ENCODE data around the gene FSTL4. TPM values are rescaled to one million over a fixed set of nuclear protein-coding genes. Genes with fewer than 3 reads are reported as not detected.

The FSTL4 gene
- total RNA-seq, 1 donor from 2014 or later: 14.3 TPM

- Mint-ChIP-seq H3K27me3 (ENCODE audit: low read depth) (peaks cover 44% of the 10 kb centered on the region), H3K4me3 (no peak overlapping the region), H3K27ac (no peak overlapping the region), H3K4me1 (no peaks in the 10 kb centered on the region), H3K9me3 (no peaks in the 10 kb centered on the region), H3K36me3 (no peaks in the 10 kb centered on the region)
- DNase-seq (ENCODE audit: low spot score in 2 of 2, unreplicated experiment in 2 of 2): no peak
- no peak for TF ChIP-seq CTCF (IDR thresholded peaks at IDR 0.05; ENCODE audit: unreplicated experiment)
These were observed 452.8 kb downstream of the FSTL4 start for GRCh38 chr5:133159543-133159942.

- no peak overlapping the region for H3K4me3 Mint-ChIP-seq
- H3K27me3 Mint-ChIP-seq (ENCODE audit: low read depth): peaks cover 24% of the 10 kb centered on the region
- H3K27ac Mint-ChIP-seq: no peak overlapping the region
- H3K36me3 Mint-ChIP-seq: no peaks in the 10 kb centered on the region
- H3K4me1 Mint-ChIP-seq: no peaks in the 10 kb centered on the region
- H3K9me3 Mint-ChIP-seq: no peaks in the 10 kb centered on the region
- no peak for TF ChIP-seq CTCF (IDR thresholded peaks at IDR 0.05; ENCODE audit: unreplicated experiment)
- DNase-seq (ENCODE audit: low spot score in 2 of 2, unreplicated experiment in 2 of 2): no peak
These were observed 456.9 kb downstream of the FSTL4 start for GRCh38 chr5:133155326-133155969.

- TF ChIP-seq CTCF (IDR thresholded peaks at IDR 0.05; ENCODE audit: unreplicated experiment): no peak
- Mint-ChIP-seq H3K4me3 (no peak overlapping the region), H3K9me3 (no peaks in the 10 kb centered on the region), H3K27me3 (ENCODE audit: low read depth) (peaks cover 17% of the 10 kb centered on the region), H3K36me3 (no peaks in the 10 kb centered on the region), H3K27ac (no peak overlapping the region), H3K4me1 (no peaks in the 10 kb centered on the region)
- no peak for DNase-seq (ENCODE audit: low spot score in 2 of 2, unreplicated experiment in 2 of 2)
These were observed 457.9 kb downstream of the FSTL4 start for GRCh38 chr5:133154274-133155075.

GRCh38 chr5:133150909-133151544 is 461.3 kb downstream of the FSTL4 start:
- H3K36me3 Mint-ChIP-seq: no peaks in the 10 kb centered on the region
- TF ChIP-seq CTCF (IDR thresholded peaks at IDR 0.05; ENCODE audit: unreplicated experiment): no peak
- no peak overlapping the region for H3K4me3 Mint-ChIP-seq
- no peaks in the 10 kb centered on the region for H3K9me3 Mint-ChIP-seq
- H3K27me3 Mint-ChIP-seq (ENCODE audit: low read depth): peaks cover 15% of the 10 kb centered on the region
- no peak overlapping the region for H3K27ac Mint-ChIP-seq
- DNase-seq (ENCODE audit: low spot score in 2 of 2, unreplicated experiment in 2 of 2): no peak
- H3K4me1 Mint-ChIP-seq: peaks cover 3% of the 10 kb centered on the region

DNA sequence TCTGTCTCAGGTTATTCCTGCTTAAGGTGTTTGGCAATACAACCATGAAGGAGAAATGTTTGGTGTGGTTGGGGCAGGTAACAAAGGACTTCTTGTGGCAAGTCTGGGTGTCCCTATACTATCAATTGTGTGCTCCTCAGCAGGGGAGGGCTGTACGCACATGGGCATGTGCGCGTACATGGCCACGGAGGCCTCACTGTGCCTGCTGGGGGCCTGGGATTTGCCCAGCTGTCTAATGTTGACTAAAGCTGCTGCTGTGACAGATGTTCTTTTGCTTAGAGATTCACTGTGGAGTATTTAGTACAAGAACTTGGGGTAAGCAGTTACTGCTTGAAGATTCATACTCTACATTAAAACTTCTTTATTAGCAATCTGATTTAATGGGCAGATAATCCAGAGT is 463.0 kb downstream of the FSTL4 start:
- no peak for TF ChIP-seq CTCF (IDR thresholded peaks at IDR 0.05; ENCODE audit: unreplicated experiment)

More for the DNA sequence above, 463.0 kb downstream of the FSTL4 start:
- Mint-ChIP-seq H3K36me3 (no peaks in the 10 kb centered on the region), H3K4me1 (peaks cover 3% of the 10 kb centered on the region), H3K9me3 (peaks cover 4% of the 10 kb centered on the region), H3K27ac (no peak overlapping the region), H3K4me3 (no peak overlapping the region), H3K27me3 (ENCODE audit: low read depth) (peaks cover 7% of the 10 kb centered on the region)
- no peak for DNase-seq (ENCODE audit: low spot score in 2 of 2, unreplicated experiment in 2 of 2)
